Activated naive CD4-positive, alpha-beta T cell treated with anti-CD3 and anti-CD28 coated beads for 36 hours (primary cell): ENCODE measurements around the gene FOXRED2. TPM values are rescaled to one million over a fixed set of nuclear protein-coding genes. Genes with fewer than 3 reads are reported as not detected.
A peak's percentile ranks its signal among the peaks of the same experiment; 100 is the strongest.

Source experiments
- CTCF ChIA-PET: fragments of 350-600 bp; sonication (Branson Sonifier 250); formaldehyde crosslinking; loops from one replicate; lab custom pipeline; 2021; ENCODE audit warnings: antibody characterized with exemption; lab: Charles Lee
- DNase-seq: peaks from one replicate; pipeline ENCODE4 v3.0.0-alpha.2; 2020
- H3K27ac Mint-ChIP-seq: one replicate; pipeline ENCODE4 v1.8.0; 2021; ENCODE audit warnings: mild to moderate bottlenecking, mixed read lengths
- H3K27me3 Mint-ChIP-seq: one replicate; pipeline ENCODE4 v1.8.0; 2021; ENCODE audit warnings: low read depth, mixed read lengths
- H3K36me3 Mint-ChIP-seq: one replicate; pipeline ENCODE4 v1.8.0; 2021; ENCODE audit warnings: low read depth, mixed read lengths
- H3K4me1 Mint-ChIP-seq: one replicate; pipeline ENCODE4 v1.8.0; 2021; ENCODE audit warnings: low read depth, mixed read lengths
- H3K4me3 Mint-ChIP-seq: one replicate; pipeline ENCODE4 v1.8.0; 2021; ENCODE audit warnings: mild to moderate bottlenecking, moderate library complexity, mixed read lengths
- H3K9me3 Mint-ChIP-seq: one replicate; pipeline ENCODE4 v1.8.0; 2021; ENCODE audit warnings: mixed read lengths
- intact Hi-C: fragments of 100-400 bp; cut with micrococcal nuclease; formaldehyde crosslinking; loops from one replicate; pipeline ENCODE4 v1.15.1; 2023
- total RNA-seq, 2 experiments: library from RNA; stranded (reverse); gene quantifications; one replicate each; pipeline ENCODE4 v1.2.3, GENCODE V29; 2021

FOXRED2 gene
- total RNA-seq, 2 experiments from 2014 or later = 10.6 to 11.9 TPM

GRCh38 chr22:36467042-36467810 lies 39.6 kb downstream of the FOXRED2 start:
- peak; percentile 16 for DNase-seq
- Mint-ChIP-seq H3K4me3 (no peak overlapping the region), H3K27me3 (no peaks in the 10 kb centered on the region), H3K4me1 (peaks cover 30% of the 10 kb centered on the region), H3K9me3 (no peaks in the 10 kb centered on the region), H3K27ac (peak overlapping the region; percentile 73), H3K36me3 (peaks cover 11% of the 10 kb centered on the region)
- intact Hi-C loops = no loop called here
- CTCF ChIA-PET = interaction anchor here (0.6 to 9.9 kb wide), 4 partner anchors 25 to 183 kb away, joined by 3 to 119 read pairs (median 4); no protein-coding TSS in a partner anchor

- Mint-ChIP-seq H3K36me3 (peaks cover 7% of the 10 kb centered on the region), H3K9me3 (no peaks in the 10 kb centered on the region), H3K4me3 (no peak overlapping the region), H3K4me1 (peaks cover 30% of the 10 kb centered on the region), H3K27ac (no peak overlapping the region), H3K27me3 (no peaks in the 10 kb centered on the region)
- CTCF ChIA-PET = interaction anchor here (0.6 to 9.9 kb wide), 4 partner anchors 166 to 242 kb away, joined by 3 to 119 read pairs (median 4); no protein-coding TSS in a partner anchor
- intact Hi-C loops = no loop called here
- no peak for DNase-seq
Measured at GRCh38 chr22:36466258-36466657, 40.6 kb downstream of the FOXRED2 start.

GRCh38 chr22:36465232-36466021 lies 41.4 kb downstream of the FOXRED2 start:
- H3K4me3 Mint-ChIP-seq = no peak overlapping the region
- no peak overlapping the region for H3K27ac Mint-ChIP-seq
- peaks cover 6% of the 10 kb centered on the region for H3K36me3 Mint-ChIP-seq
- intact Hi-C loops = no loop called here
- CTCF ChIA-PET = interaction anchor here (0.6 to 9.9 kb wide), 3 partner anchors 165 to 241 kb away, joined by 4 to 119 read pairs (median 5); no protein-coding TSS in a partner anchor
- no peaks in the 10 kb centered on the region for H3K27me3 Mint-ChIP-seq
- no peaks in the 10 kb centered on the region for H3K9me3 Mint-ChIP-seq
- no peak for DNase-seq
- peaks cover 28% of the 10 kb centered on the region for H3K4me1 Mint-ChIP-seq

GRCh38 chr22:36464715-36465231 lies 42.1 kb downstream of the FOXRED2 start:
- Mint-ChIP-seq H3K4me3 (no peak overlapping the region), H3K4me1 (peaks cover 21% of the 10 kb centered on the region), H3K27me3 (no peaks in the 10 kb centered on the region), H3K27ac (no peak overlapping the region), H3K36me3 (peaks cover 6% of the 10 kb centered on the region), H3K9me3 (no peaks in the 10 kb centered on the region)
- intact Hi-C loops = no loop called here
- CTCF ChIA-PET = no interaction called here
- no peak for DNase-seq

- no peak for DNase-seq
- H3K27me3 Mint-ChIP-seq = no peaks in the 10 kb centered on the region
- no peak overlapping the region for H3K27ac Mint-ChIP-seq
- H3K9me3 Mint-ChIP-seq = no peaks in the 10 kb centered on the region
- peaks cover 20% of the 10 kb centered on the region for H3K4me1 Mint-ChIP-seq
- CTCF ChIA-PET = interaction anchor here (0.8 kb wide), 1 partner anchor 132 kb away, joined by 3 read pairs; no protein-coding TSS in a partner anchor
- intact Hi-C loops = no loop called here
- H3K36me3 Mint-ChIP-seq = peaks cover 6% of the 10 kb centered on the region
- no peak overlapping the region for H3K4me3 Mint-ChIP-seq
Measured at GRCh38 chr22:36463783-36464184, 43.1 kb downstream of the FOXRED2 start.

- H3K4me3 Mint-ChIP-seq = no peak overlapping the region
- H3K36me3 Mint-ChIP-seq = peaks cover 4% of the 10 kb centered on the region
- peaks cover 4% of the 10 kb centered on the region for H3K4me1 Mint-ChIP-seq
- H3K27ac Mint-ChIP-seq = no peak overlapping the region
- H3K27me3 Mint-ChIP-seq = no peaks in the 10 kb centered on the region
- no peaks in the 10 kb centered on the region for H3K9me3 Mint-ChIP-seq
- intact Hi-C loops = no loop called here
- CTCF ChIA-PET = interaction anchor here (0.6 to 3.1 kb wide), 2 partner anchors 9 to 100 kb away, joined by 4 to 10 read pairs; no protein-coding TSS in a partner anchor
- no peak for DNase-seq
Measured at GRCh38 chr22:36461665-36462649, 44.9 kb downstream of the FOXRED2 start.

- no peak overlapping the region for H3K27ac Mint-ChIP-seq
Measured at GRCh38 chr22:36460202-36460601, 46.6 kb downstream of the FOXRED2 start.

GRCh38 chr22:36457688-36458450 lies 49.0 kb downstream of the FOXRED2 start:
- CTCF ChIA-PET = interaction anchor here (0.5 to 1.6 kb wide), 3 partner anchors 13 to 155 kb away, joined by 4 to 7 read pairs (median 5); no protein-coding TSS in a partner anchor
- no peaks in the 10 kb centered on the region for H3K27me3 Mint-ChIP-seq
- intact Hi-C loops = no loop called here

More at GRCh38 chr22:36460202-36460601, 46.6 kb downstream of the FOXRED2 start:
- Mint-ChIP-seq H3K36me3 (no peaks in the 10 kb centered on the region), H3K9me3 (no peaks in the 10 kb centered on the region), H3K4me3 (no peak overlapping the region), H3K27me3 (no peaks in the 10 kb centered on the region), H3K4me1 (peaks cover 3% of the 10 kb centered on the region)
- intact Hi-C loops = no loop called here
- DNase-seq = no peak
- CTCF ChIA-PET = interaction anchor here (3.1 kb wide), 1 partner anchor 11 kb away, joined by 10 read pairs; no protein-coding TSS in a partner anchor

GRCh38 chr22:36456464-36456845 lies 50.4 kb downstream of the FOXRED2 start:
- H3K4me1 Mint-ChIP-seq = peaks cover 30% of the 10 kb centered on the region
- intact Hi-C loops = no loop called here
- CTCF ChIA-PET = interaction anchor here (1.0 to 1.6 kb wide), 4 partner anchors 13 to 155 kb away, joined by 3 to 7 read pairs (median 4); no protein-coding TSS in a partner anchor
- H3K9me3 Mint-ChIP-seq = no peaks in the 10 kb centered on the region
- no peaks in the 10 kb centered on the region for H3K27me3 Mint-ChIP-seq
- no peak overlapping the region for H3K27ac Mint-ChIP-seq
- no peak for DNase-seq
- H3K4me3 Mint-ChIP-seq = no peak overlapping the region
- peaks cover 1% of the 10 kb centered on the region for H3K36me3 Mint-ChIP-seq

More at GRCh38 chr22:36457688-36458450, 49.0 kb downstream of the FOXRED2 start:
- Mint-ChIP-seq H3K4me3 (no peak overlapping the region), H3K27ac (no peak overlapping the region), H3K4me1 (peaks cover 15% of the 10 kb centered on the region), H3K9me3 (no peaks in the 10 kb centered on the region), H3K36me3 (peaks cover 1% of the 10 kb centered on the region)
- no peak for DNase-seq

GRCh38 chr22:36455571-36456463 lies 51.0 kb downstream of the FOXRED2 start:
- Mint-ChIP-seq H3K27me3 (no peaks in the 10 kb centered on the region), H3K36me3 (peaks cover 1% of the 10 kb centered on the region), H3K4me3 (peak overlapping the region; percentile 76), H3K4me1 (peaks cover 36% of the 10 kb centered on the region), H3K27ac (peak overlapping the region; percentile 5), H3K9me3 (no peaks in the 10 kb centered on the region)
- intact Hi-C loops = loop anchor here (1.0 kb wide), 4 partner anchors 25 to 155 kb away; partner anchors contain the start of gene TXN2
- DNase-seq = no peak
- CTCF ChIA-PET = interaction anchor here (0.7 to 1.6 kb wide), 8 partner anchors 10 to 155 kb away, joined by 3 to 7 read pairs (median 3); no protein-coding TSS in a partner anchor
